DMS53 treated with DMSO at 0.1 percent for 48 hours (cell line): Measurements from ENCODE around the gene PTPN13.
A peak's percentile ranks its signal among the peaks of the same experiment; 100 is the strongest.
"Not testable (repeated sequence)": the region's sequence is repeated elsewhere in the genome, so short reads cannot be mapped to it uniquely, and the experiment has no call there.

Source experiments
- DNase-seq: peaks from one replicate; lab custom pipeline; 2025; ENCODE audit not compliant: unreplicated experiment; lab: John Stamatoyannopoulos, UW

Gene PTPN13

DNA sequence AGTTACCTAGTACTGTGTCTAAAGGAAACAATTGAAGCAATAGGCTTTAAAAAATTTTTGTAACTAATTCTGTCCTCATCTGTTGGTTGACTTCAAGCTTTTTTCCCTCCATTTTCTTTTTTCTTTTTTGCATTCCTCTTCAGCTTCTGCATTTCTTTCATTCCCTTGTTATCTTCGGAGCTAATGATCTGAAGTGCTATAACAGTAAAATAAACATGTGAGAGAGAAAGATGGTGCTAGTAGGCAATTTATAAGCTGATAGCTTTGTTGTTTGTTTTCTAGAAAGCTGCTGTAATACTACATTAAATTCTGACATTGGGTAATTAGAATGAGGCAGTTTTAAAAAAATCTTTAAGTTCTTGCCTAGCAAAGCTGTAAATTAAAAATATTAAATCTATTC, 37.1 kb downstream of the PTPN13 start:
- DNase-seq, result no peak

DNA sequence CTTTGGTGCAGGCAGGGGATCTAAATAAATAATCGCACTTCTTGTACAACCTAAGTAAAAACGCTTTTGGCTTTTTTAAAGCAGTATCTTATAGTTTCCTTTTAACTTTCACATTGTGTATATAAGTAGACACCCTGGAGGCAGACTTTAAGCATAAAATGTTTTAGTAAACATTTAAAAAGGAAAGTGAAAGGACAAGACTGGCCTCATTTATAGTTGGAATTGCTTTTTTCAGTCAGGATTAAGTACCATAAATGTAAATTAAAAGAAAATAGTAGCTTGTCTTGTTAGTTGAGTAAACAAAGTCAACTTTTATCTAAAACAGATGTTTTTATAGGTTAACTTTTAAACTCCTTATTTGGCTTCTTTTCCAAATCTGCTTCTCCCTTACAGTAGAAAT, 39.7 kb downstream of the PTPN13 start:
- DNase-seq, result no peak

DNA sequence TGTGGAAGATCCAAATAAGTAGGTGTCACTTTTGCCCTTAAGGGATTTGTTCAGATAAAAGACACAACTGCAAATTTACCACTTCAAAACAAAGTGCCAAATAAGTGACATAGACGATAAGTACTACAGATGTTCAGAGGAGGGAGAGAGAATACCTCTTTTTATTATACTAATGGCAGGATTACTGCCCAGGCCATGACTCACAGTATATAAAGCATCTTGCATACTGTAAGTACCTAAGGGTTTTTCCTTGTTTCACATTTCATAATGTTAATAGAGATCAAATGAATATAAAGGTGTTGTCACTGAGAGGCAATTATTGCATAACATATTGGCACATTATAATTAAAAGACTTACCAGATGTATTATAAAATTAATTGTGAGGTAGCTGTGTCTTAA, 46.4 kb downstream of the PTPN13 start:
- no peak for DNase-seq

- DNase-seq, result no peak
Measured at GRCh38 chr4:86641516-86642090, 47.5 kb downstream of the PTPN13 start.

- no peak for DNase-seq
Measured at GRCh38 chr4:86644892-86645291, 50.8 kb downstream of the PTPN13 start.

GRCh38 chr4:86652332-86652932, 58.3 kb downstream of the PTPN13 start:
- DNase-seq, result no peak

GRCh38 chr4:86653237-86653865, 59.2 kb downstream of the PTPN13 start:
- no peak for DNase-seq

DNA sequence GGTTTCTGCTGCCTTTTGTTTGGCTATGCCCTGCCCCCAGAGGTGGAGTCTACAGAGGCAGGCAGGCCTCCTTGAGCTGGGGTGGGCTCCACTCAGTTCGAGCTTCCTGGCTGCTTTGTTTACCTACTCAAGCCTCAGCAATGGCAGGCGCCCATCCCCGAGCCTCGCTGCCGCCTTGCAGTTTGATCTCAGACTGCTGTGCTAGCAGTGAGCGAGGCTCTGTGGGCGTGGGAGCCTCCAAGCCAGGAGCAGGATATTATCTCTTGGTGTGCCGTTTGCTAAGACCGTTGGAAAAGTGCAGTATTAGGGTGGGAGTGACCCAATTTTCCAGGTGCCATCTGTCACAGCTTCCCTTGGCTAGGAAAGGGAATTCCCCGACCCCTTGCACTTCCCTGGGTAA, 62.7 kb downstream of the PTPN13 start:
- not testable (repeated sequence) for DNase-seq

- DNase-seq, result peak; percentile 6
Measured at GRCh38 chr4:86657382-86657781, 63.3 kb downstream of the PTPN13 start.

GRCh38 chr4:86657910-86658309, 63.8 kb downstream of the PTPN13 start:
- no peak for DNase-seq

- no peak for DNase-seq
Measured at GRCh38 chr4:86660401-86660800, 66.3 kb downstream of the PTPN13 start.

GRCh38 chr4:86661006-86661405, 66.9 kb downstream of the PTPN13 start:
- DNase-seq, result no peak

DNA sequence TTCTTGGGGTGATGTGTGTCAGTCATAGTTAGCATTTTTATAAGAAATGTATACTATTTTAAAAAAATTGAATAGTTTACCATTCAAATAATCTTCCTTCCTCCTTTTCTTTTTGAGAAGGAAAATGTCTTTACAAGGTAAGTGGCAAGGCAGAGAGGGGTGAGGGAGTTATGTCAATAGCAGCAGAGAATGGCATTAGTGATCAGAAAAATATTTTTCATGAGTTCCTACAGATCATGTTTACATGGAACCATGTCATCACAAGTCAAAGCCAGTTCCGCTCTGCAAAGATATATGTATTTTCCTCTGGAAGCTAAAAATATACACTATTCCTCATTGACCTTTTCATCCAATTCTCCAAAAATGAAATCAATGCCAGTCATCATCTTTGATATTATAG, 67.3 kb downstream of the PTPN13 start:
- no peak for DNase-seq

DNA sequence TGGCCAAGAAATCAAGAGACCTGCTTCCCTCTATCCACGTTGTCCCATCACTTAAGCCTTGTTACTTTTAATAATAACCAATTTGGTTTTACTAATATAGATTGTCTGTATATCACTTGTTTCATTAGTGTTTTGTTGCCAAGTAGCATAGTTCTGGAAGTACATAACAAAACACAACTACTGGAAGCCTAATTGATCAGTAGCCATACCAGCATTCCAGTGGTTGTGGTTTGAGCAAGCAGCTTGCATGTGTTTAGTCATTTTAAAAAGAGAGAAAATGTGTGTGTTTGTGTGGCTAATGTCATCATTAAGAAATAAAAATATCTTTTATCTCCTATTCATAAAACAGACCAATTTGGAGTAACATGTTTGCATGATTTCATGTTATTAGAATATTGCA, 70.8 kb downstream of the PTPN13 start:
- no peak for DNase-seq

- DNase-seq, result no peak
Measured at GRCh38 chr4:86670298-86670697, 76.2 kb downstream of the PTPN13 start.

DNA sequence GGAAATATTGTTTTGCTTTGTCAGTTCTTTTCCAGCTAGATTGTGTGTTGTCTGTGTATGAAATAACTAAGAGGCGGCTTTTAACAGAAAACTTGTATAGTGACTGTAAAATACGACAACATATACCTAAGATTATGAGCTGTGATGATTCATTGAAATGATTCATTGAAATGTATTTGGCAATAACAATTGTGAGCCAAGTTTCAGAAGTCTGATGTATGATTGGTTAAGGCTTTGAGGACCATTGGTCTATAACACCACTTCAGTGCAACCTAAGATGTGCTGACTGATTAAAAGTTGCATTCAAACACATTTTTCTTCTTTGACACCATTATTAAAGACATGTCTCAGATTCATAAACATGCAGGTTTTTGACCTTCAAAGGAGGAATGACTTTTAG, 76.6 kb downstream of the PTPN13 start:
- no peak for DNase-seq

- no peak for DNase-seq
Measured at GRCh38 chr4:86675548-86675947, 81.4 kb downstream of the PTPN13 start.

GRCh38 chr4:86678796-86679195, 84.7 kb downstream of the PTPN13 start:
- no peak for DNase-seq

DNA sequence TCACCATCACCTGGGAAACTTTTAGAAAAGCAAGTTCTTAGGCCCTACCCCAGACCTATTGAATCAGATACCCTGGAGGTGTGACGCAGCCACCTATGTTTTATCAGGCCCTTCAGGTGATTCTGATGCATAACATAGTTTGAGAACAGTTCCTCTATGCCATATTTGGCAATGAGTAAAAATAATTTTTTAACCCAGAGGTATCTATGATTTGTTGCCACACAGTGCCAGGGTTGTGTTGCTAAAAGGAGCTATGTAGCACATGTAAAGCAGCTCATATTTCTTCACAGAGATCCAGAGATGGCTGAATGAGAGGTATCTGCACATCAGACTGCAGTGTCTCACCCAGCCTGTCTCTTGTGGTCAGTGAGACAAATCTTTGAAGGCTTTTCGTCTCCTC, 85.3 kb downstream of the PTPN13 start:
- DNase-seq, result no peak

- no peak for DNase-seq
Measured at GRCh38 chr4:86683167-86683566, 89.1 kb downstream of the PTPN13 start.

- no peak for DNase-seq
Measured at GRCh38 chr4:86683983-86684382, 89.9 kb downstream of the PTPN13 start.

GRCh38 chr4:86685401-86685800, 91.3 kb downstream of the PTPN13 start:
- DNase-seq, result no peak

GRCh38 chr4:86686741-86687140, 92.6 kb downstream of the PTPN13 start:
- DNase-seq, result no peak
